ENCODE measurements around the gene ABL1. TPM values are rescaled to one million over a fixed set of nuclear protein-coding genes. Genes with fewer than 3 reads are reported as not detected.

ABL1 gene
- total RNA-seq, 4 donors from 2014 or later = 37.2 to 61.8 (median 56.2) TPM

- TF ChIP-seq, protein P1, sequence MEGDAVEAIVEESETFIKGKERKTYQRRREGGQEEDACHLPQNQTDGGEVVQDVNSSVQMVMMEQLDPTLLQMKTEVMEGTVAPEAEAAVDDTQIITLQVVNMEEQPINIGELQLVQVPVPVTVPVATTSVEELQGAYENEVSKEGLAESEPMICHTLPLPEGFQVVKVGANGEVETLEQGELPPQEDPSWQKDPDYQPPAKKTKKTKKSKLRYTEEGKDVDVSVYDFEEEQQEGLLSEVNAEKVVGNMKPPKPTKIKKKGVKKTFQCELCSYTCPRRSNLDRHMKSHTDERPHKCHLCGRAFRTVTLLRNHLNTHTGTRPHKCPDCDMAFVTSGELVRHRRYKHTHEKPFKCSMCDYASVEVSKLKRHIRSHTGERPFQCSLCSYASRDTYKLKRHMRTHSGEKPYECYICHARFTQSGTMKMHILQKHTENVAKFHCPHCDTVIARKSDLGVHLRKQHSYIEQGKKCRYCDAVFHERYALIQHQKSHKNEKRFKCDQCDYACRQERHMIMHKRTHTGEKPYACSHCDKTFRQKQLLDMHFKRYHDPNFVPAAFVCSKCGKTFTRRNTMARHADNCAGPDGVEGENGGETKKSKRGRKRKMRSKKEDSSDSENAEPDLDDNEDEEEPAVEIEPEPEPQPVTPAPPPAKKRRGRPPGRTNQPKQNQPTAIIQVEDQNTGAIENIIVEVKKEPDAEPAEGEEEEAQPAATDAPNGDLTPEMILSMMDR (IDR thresholded peaks at IDR 0.05; ENCODE audit: low read depth) = no peak
These were observed 88.8 kb downstream of the ABL1 start for GRCh38 chr9:130923611-130924447.

- TF ChIP-seq, protein P1 (IDR thresholded peaks at IDR 0.05; ENCODE audit: low read depth) = no peak
These were observed 89.4 kb downstream of the ABL1 start for GRCh38 chr9:130924448-130924788.

DNA sequence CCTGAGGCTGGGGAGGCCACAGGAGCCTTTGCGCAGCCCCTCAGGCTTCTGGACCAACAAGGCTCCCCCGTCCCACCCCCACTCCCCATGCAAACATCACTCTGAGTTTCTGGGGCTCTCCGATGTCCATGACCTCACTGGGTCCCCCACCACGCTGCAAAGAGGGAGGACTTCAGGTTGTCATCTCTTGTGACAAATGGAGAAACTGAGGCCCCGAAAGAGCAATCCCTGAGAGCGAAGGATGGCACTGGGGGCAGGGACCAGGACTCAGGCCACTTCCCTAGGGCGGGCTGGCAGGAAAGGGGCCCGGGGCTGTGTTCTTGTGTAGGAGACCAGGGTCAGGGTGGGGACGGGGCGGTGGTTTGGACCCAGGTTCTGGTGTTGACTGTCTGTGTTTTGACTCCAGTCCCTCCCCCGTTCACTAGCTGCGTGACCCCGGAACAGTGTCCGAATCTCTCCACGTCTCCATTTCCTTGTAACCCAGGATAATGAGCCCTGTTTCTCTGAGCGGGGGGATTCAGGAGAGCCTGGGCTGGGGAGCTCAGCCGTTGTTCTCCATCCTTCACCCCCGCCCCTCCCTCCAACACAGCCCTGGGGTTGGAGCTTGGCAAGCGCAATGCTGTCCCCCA is 90.1 kb downstream of the ABL1 start:
- TF ChIP-seq, protein P1 (IDR thresholded peaks at IDR 0.05; ENCODE audit: low read depth) = no peak

- TF ChIP-seq, protein P1 (IDR thresholded peaks at IDR 0.05; ENCODE audit: low read depth) = no peak
These were observed 92.3 kb downstream of the ABL1 start for GRCh38 chr9:130927338-130927737.

GRCh38 chr9:130927995-130928900 is 93.2 kb downstream of the ABL1 start:
- TF ChIP-seq, protein P1 (IDR thresholded peaks at IDR 0.05; ENCODE audit: low read depth) = no peak

GRCh38 chr9:130929571-130930038 is 94.6 kb downstream of the ABL1 start:
- TF ChIP-seq, protein P1 (IDR thresholded peaks at IDR 0.05; ENCODE audit: low read depth) = no peak
